Measurements from ENCODE around the gene TSPAN11. TPM values are rescaled to one million over a fixed set of nuclear protein-coding genes. Genes with fewer than 3 reads are reported as not detected.

Gene TSPAN11
- total RNA-seq, 1 experiment from 2014 or later, result 4.6 TPM

- no peak for TF ChIP-seq PRDM15 (CRISPR knock-in tag; IDR thresholded peaks at IDR 0.05)
- no peak for TF ChIP-seq SP1 (CRISPR knock-in tag; conservative IDR thresholded peaks at IDR 0.05)
Observed at GRCh38 chr12:30988086-30988485, 61.5 kb downstream of the TSPAN11 start (continued).

GRCh38 chr12:30988646-30989286 is 62.2 kb downstream of the TSPAN11 start:
- DNase-seq (ENCODE audit: low spot score) (no peak), ATAC-seq (no peak)
- TF ChIP-seq CTCF (IDR thresholded peaks at IDR 0.05) (no peak), TEAD4 (CRISPR knock-in tag; IDR thresholded peaks at IDR 0.05) (no peak), PREB (CRISPR knock-in tag; IDR thresholded peaks at IDR 0.05; ENCODE audit: borderline replicate concordance) (no peak), ATF1 (CRISPR knock-in tag; IDR thresholded peaks at IDR 0.05) (no peak)
- POLR2A ChIA-PET, result no interaction called here
- no peaks in the 10 kb centered on the region for H3K9me3 Mint-ChIP-seq
- H3K27me3 Mint-ChIP-seq (ENCODE audit: low read depth), result no peaks in the 10 kb centered on the region
- CTCF ChIA-PET, result interaction anchor here (0.7 to 4.9 kb wide), 8 partner anchors 8 to 283 kb away, joined by 3 to 65 read pairs (median 8); partner anchors contain the start of gene TSPAN11
- H3K4me3 Mint-ChIP-seq, result no peak overlapping the region
- no peaks in the 10 kb centered on the region for H3K36me3 Mint-ChIP-seq
- H3K4me1 Mint-ChIP-seq, result peaks cover 10% of the 10 kb centered on the region
- no peak overlapping the region for H3K27ac Mint-ChIP-seq

- Mint-ChIP-seq H3K36me3 (no peaks in the 10 kb centered on the region), H3K27me3 (ENCODE audit: low read depth) (no peaks in the 10 kb centered on the region), H3K4me1 (peaks cover 10% of the 10 kb centered on the region), H3K27ac (no peak overlapping the region), H3K9me3 (no peaks in the 10 kb centered on the region), H3K4me3 (no peak overlapping the region)
- peak; percentile 75 for ATAC-seq
- peak; percentile 66 for DNase-seq (ENCODE audit: low spot score)
- TF ChIP-seq SOX15 (CRISPR knock-in tag; IDR thresholded peaks at IDR 0.05), result no peak
- no peak for TF ChIP-seq SMAD3 (CRISPR knock-in tag; IDR thresholded peaks at IDR 0.05; ENCODE audit: borderline replicate concordance)
- TF ChIP-seq ZNF232 (CRISPR knock-in tag; IDR thresholded peaks at IDR 0.05), result no peak
- no peak for TF ChIP-seq AR (CRISPR knock-in tag; IDR thresholded peaks at IDR 0.05)
- no peak for TF ChIP-seq NFATC4 (CRISPR knock-in tag; IDR thresholded peaks at IDR 0.05)
- no peak for TF ChIP-seq PREB (CRISPR knock-in tag; IDR thresholded peaks at IDR 0.05; ENCODE audit: borderline replicate concordance)
- no peak for TF ChIP-seq GTF2I (CRISPR knock-in tag; conservative IDR thresholded peaks at IDR 0.05)
- TF ChIP-seq ZNF121 (CRISPR knock-in tag; IDR thresholded peaks at IDR 0.05), result no peak
- TF ChIP-seq STAT6 (CRISPR knock-in tag; conservative IDR thresholded peaks at IDR 0.05; ENCODE audit: low read depth), result no peak
- no peak for TF ChIP-seq GRHL2 (CRISPR knock-in tag; IDR thresholded peaks at IDR 0.05; ENCODE audit: insufficient replicate concordance, severe bottlenecking)
- no peak for TF ChIP-seq ETV6 (CRISPR knock-in tag; IDR thresholded peaks at IDR 0.05)
- no peak for TF ChIP-seq ZNF671 (CRISPR knock-in tag; IDR thresholded peaks at IDR 0.05)
- CTCF ChIA-PET, result interaction anchor here (0.8 to 4.9 kb wide), 17 partner anchors 9 to 282 kb away, joined by 3 to 65 read pairs (median 6); partner anchors contain the start of gene TSPAN11
- POLR2A ChIA-PET, result interaction anchor here (1.5 kb wide), 1 partner anchor 8 kb away, joined by 3 read pairs; no protein-coding TSS in a partner anchor
Observed at GRCh38 chr12:30989754-30990153, 63.2 kb downstream of the TSPAN11 start.
